Upper lobe of left lung (tissue), 4 donors: ENCODE measurements around the gene IKZF3.

Experiments
- CTCF ChIP-seq, 6 experiments: fragments of 450-650 bp in 4 of 6; fragments of 200-600 bp in 2 of 6; sonication (generic) in 2 of 6; IDR thresholded peaks; one replicate each; pipeline ENCODE4 v1.5.1; 2016 to 2019; ENCODE audit warnings: antibody characterized with exemption in 6 of 6
- POLR2A ChIP-seq, 4 donors: fragments of 450-650 bp; IDR thresholded peaks; one replicate each; pipeline ENCODE4 v1.5.1; 2016 to 2017; ENCODE audit warnings: antibody characterized with exemption in 4 of 4, mild to moderate bottlenecking in 2 of 4

- TF ChIP-seq CTCF (IDR thresholded peaks at IDR 0.05) = no peak
- no peak for TF ChIP-seq POLR2A (IDR thresholded peaks at IDR 0.05)
Measured at GRCh38 chr17:39754958-39755553, 109.1 kb downstream of the IKZF3 start.
